Renal pelvis (tissue), 4 donors: ENCODE measurements around the gene P2RY2. TPM values are rescaled to one million over a fixed set of nuclear protein-coding genes. Genes with fewer than 3 reads are reported as not detected.
"Not testable (repeated sequence)": the region's sequence is repeated elsewhere in the genome, so short reads cannot be mapped to it uniquely, and the experiment has no call there.

ENCODE experiments used
- DNase-seq: peaks from one replicate; pipeline ENCODE4 v3.0.0-alpha.2; 2013
- polyA plus RNA-seq, 3 donors: library from polyadenylated mRNA; unstranded; fragments of 120-200 nt; gene quantifications; one replicate each; pipeline ENCODE4 v1.2.1, GENCODE V29; 2013; ENCODE audit not compliant: insufficient read length in 3 of 3

P2RY2 gene
- polyA plus RNA-seq, 3 donors = 0.84 to 0.93 (median 0.93) TPM

- DNase-seq = no peak
Measured at GRCh38 chr11:73186886-73187285, 31.2 kb upstream of the P2RY2 start.

GRCh38 chr11:73187854-73188253 lies 30.2 kb upstream of the P2RY2 start:
- DNase-seq = no peak

- DNase-seq = no peak
Measured at GRCh38 chr11:73188301-73188700, 29.8 kb upstream of the P2RY2 start.

- no peak for DNase-seq
Measured at GRCh38 chr11:73189315-73189714, 28.8 kb upstream of the P2RY2 start.

GRCh38 chr11:73189723-73190556 lies 28.1 kb upstream of the P2RY2 start:
- DNase-seq = no peak

- DNase-seq = no peak
Measured at GRCh38 chr11:73190557-73190885, 27.6 kb upstream of the P2RY2 start.

GRCh38 chr11:73191151-73191550 lies 26.9 kb upstream of the P2RY2 start:
- no peak for DNase-seq

- DNase-seq = no peak
Measured at GRCh38 chr11:73192272-73192671, 25.8 kb upstream of the P2RY2 start.

- DNase-seq = no peak
Measured at GRCh38 chr11:73193251-73194033, 24.6 kb upstream of the P2RY2 start.

GRCh38 chr11:73194034-73194507 lies 24.0 kb upstream of the P2RY2 start:
- DNase-seq = no peak

GRCh38 chr11:73194593-73194992 lies 23.5 kb upstream of the P2RY2 start:
- DNase-seq = no peak

GRCh38 chr11:73195191-73196007 lies 22.7 kb upstream of the P2RY2 start:
- no peak for DNase-seq

- DNase-seq = no peak
Measured at GRCh38 chr11:73196576-73196975, 21.5 kb upstream of the P2RY2 start.

- no peak for DNase-seq
Measured at GRCh38 chr11:73197348-73197747, 20.7 kb upstream of the P2RY2 start.

- not testable (repeated sequence) for DNase-seq
Measured at GRCh38 chr11:73197787-73198186, 20.3 kb upstream of the P2RY2 start.

GRCh38 chr11:73198677-73199076 lies 19.4 kb upstream of the P2RY2 start:
- DNase-seq = no peak

GRCh38 chr11:73199446-73199845 lies 18.6 kb upstream of the P2RY2 start:
- no peak for DNase-seq

- no peak for DNase-seq
Measured at GRCh38 chr11:73200256-73200655, 17.8 kb upstream of the P2RY2 start.

GRCh38 chr11:73201249-73201648 lies 16.8 kb upstream of the P2RY2 start:
- no peak for DNase-seq

GRCh38 chr11:73201888-73202780 lies 15.9 kb upstream of the P2RY2 start:
- no peak for DNase-seq

GRCh38 chr11:73203322-73203721 lies 14.8 kb upstream of the P2RY2 start:
- no peak for DNase-seq
